Measurements from ENCODE around the gene AFF1. TPM values are rescaled to one million over a fixed set of nuclear protein-coding genes. Genes with fewer than 3 reads are reported as not detected.
A peak's percentile ranks its signal among the peaks of the same experiment; 100 is the strongest.

Gene AFF1
- total RNA-seq, 4 donors from 2014 or later, result 72.5 to 128 (median 108) TPM

GRCh38 chr4:86950831-86951525, 16.2 kb downstream of the AFF1 start:
- H3K27me3 ChIP-seq, result no peaks in the 10 kb centered on the region

GRCh38 chr4:86955888-86956451, 21.2 kb downstream of the AFF1 start:
- TF ChIP-seq POLR2A (IDR thresholded peaks at IDR 0.05) (no peak), CTCF (IDR thresholded peaks at IDR 0.05) (no peak)

More at GRCh38 chr4:86950831-86951525, 16.2 kb downstream of the AFF1 start:
- no peak for TF ChIP-seq POLR2A (IDR thresholded peaks at IDR 0.05)
- TF ChIP-seq CTCF (IDR thresholded peaks at IDR 0.05), result no peak
- H3K4me1 ChIP-seq, result peaks cover 0 to 16% (median 0%) of the 10 kb centered on the region in 4 donors
- H3K9me3 ChIP-seq, result no peaks in the 10 kb centered on the region
- H3K27ac ChIP-seq, result no peak overlapping the region
- H3K4me3 ChIP-seq, result no peak overlapping the region
- peaks cover 0 to 25% (median 0%) of the 10 kb centered on the region in 3 donors for H3K36me3 ChIP-seq
- no peak for DNase-seq

DNA sequence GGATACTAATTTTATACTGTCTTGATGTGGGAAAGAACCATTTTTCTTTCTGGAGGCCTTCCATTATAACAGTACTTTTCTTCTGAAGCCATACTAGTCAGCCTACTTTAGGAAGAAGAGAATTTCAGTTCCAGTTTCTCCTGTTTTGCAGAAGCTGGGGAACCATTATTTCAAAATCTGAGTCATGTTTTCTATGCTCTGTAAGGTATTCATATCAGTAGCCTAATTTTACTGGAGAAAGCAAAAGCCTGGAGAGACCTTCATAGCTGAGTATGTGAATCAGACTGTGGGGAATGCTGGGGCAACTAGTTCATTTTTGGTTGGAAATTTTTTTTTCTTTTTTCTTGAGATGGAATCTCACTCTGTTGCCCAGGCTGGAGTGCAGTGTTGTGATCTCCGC, 22.4 kb downstream of the AFF1 start:
- Histone ChIP-seq H3K27ac (no peak overlapping the region), H3K4me3 (no peak overlapping the region), H3K9me3 (no peaks in the 10 kb centered on the region), H3K36me3 (peaks cover 0 to 6% (median 0%) of the 10 kb centered on the region in 3 donors), H3K4me1 (peaks cover 0 to 4% (median 2%) of the 10 kb centered on the region in 4 donors), H3K27me3 (no peaks in the 10 kb centered on the region)
- no peak for DNase-seq
- TF ChIP-seq CTCF (IDR thresholded peaks at IDR 0.05), result no peak
- TF ChIP-seq POLR2A (IDR thresholded peaks at IDR 0.05), result no peak

More at GRCh38 chr4:86955888-86956451, 21.2 kb downstream of the AFF1 start:
- Histone ChIP-seq H3K4me1 (peaks cover 0 to 4% (median 0%) of the 10 kb centered on the region in 4 donors), H3K27me3 (no peaks in the 10 kb centered on the region), H3K4me3 (no peak overlapping the region), H3K27ac (no peak overlapping the region), H3K9me3 (no peaks in the 10 kb centered on the region), H3K36me3 (peaks cover 0 to 6% (median 0%) of the 10 kb centered on the region in 3 donors)
- DNase-seq, result no peak

DNA sequence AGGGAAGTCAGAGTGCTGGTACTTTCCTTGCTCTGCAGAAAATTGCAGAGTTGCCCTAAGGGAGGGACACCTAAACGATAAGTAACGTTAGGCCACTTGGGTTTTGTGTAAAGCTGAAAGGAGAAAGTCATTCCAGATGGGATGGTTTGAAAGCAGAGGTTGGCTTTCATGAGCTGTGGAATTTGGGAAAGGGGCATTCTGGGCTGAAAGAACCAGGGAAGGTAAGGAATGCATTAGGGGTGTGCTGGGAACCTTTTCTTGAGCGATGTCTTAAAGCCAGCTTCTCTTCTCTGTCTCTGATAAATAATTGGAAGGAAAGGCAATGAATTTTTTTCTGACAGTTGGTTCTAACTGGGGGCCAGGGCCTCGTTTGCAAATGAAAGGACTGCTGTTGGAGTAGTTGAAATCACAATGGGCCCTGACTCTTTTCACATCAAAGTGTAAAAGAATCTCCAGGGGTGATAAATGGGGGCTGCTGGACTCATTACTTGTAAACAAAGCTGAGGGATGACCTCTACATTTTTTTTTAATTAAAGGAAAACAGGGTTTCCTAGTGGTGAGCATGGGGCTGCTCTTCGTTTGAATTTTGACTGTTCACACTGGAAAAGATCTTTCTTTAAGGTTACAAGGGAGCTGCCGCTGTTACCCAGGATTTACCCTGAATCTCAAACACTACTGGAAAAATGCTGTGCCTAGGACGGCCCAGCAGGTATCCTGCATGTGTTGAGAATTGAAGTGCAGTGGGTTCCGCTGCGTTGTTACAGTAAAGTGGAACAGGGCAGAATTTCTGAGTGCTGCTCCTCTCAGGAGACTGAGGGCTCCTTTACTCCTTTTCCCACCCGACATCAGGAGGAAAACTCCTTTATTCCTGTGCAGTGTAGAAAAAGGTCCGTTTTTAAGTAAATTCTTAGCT, 25.0 kb downstream of the AFF1 start:
- H3K27ac ChIP-seq, result no peak overlapping the region
- no peak for TF ChIP-seq CTCF (IDR thresholded peaks at IDR 0.05)
- no peak for TF ChIP-seq POLR2A (IDR thresholded peaks at IDR 0.05)
- H3K4me1 ChIP-seq, result peaks cover 0 to 4% (median 2%) of the 10 kb centered on the region in 4 donors

GRCh38 chr4:86960557-86960961, 25.7 kb downstream of the AFF1 start:
- TF ChIP-seq CTCF (IDR thresholded peaks at IDR 0.05), result no peak
- TF ChIP-seq POLR2A (IDR thresholded peaks at IDR 0.05), result no peak

More for the DNA sequence above, 25.0 kb downstream of the AFF1 start:
- Histone ChIP-seq H3K4me3 (no peak overlapping the region), H3K9me3 (no peaks in the 10 kb centered on the region), H3K27me3 (no peaks in the 10 kb centered on the region), H3K36me3 (no peaks in the 10 kb centered on the region)
- no peak for DNase-seq

More at GRCh38 chr4:86960557-86960961, 25.7 kb downstream of the AFF1 start:
- no peaks in the 10 kb centered on the region for H3K36me3 ChIP-seq
- no peak for DNase-seq
- H3K27ac ChIP-seq, result peak overlapping the region in 2 of 4 donors; percentile 22 to 25
- no peaks in the 10 kb centered on the region for H3K27me3 ChIP-seq
- H3K4me1 ChIP-seq, result peaks cover 0 to 11% (median 4%) of the 10 kb centered on the region in 4 donors
- no peaks in the 10 kb centered on the region for H3K9me3 ChIP-seq
- H3K4me3 ChIP-seq, result no peak overlapping the region
